ENCODE data around the gene L3MBTL4.

- TF ChIP-seq CTCF (IDR thresholded peaks at IDR 0.05) (no peak), EZH2phosphoT487 (IDR thresholded peaks at IDR 0.05) (no peak), EZH2 (IDR thresholded peaks at IDR 0.05) (no peak)
These were observed 71.7 kb downstream of the L3MBTL4 start for GRCh38 chr18:6342990-6343389.

Measured in neural progenitor cell (in vitro differentiated cells).